ENCODE measurements around the gene ZNF717. TPM values are rescaled to one million over a fixed set of nuclear protein-coding genes. Genes with fewer than 3 reads are reported as not detected.
"Not testable (repeated sequence)": the region's sequence is repeated elsewhere in the genome, so short reads cannot be mapped to it uniquely, and the experiment has no call there.

ZNF717 gene
- total and polyA plus RNA-seq, 2 of the 8 experiments (the other 6 are each of a cell fraction or from before 2014, with no cell fraction given) = 14.2 TPM; not detected in 1

- DNase-seq (ENCODE audit: low read depth in 1 of 2, low spot score in 2 of 2); H3K27me3 ChIP-seq (replicated peaks in 1 of 4; ENCODE audit: control insufficient read depth in 3 of 4, extremely low read depth in 1 of 4, insufficient read depth in 3 of 4, low read length in 3 of 4); H3K4me3 ChIP-seq (ENCODE audit: extremely low read depth in 1 of 4, insufficient read depth in 2 of 4, low read depth in 3 of 4, low read length in 4 of 4); H2BK5ac ChIP-seq (ENCODE audit: low read depth, low read length); H3K14ac ChIP-seq (ENCODE audit: insufficient read length); H2AK5ac ChIP-seq (ENCODE audit: low read depth, low read length); H2AFZ ChIP-seq (ENCODE audit: low read length); H3K4me2 ChIP-seq (ENCODE audit: insufficient read depth in 1 of 2, low read depth in 2 of 2, low read length in 2 of 2); H3K4ac ChIP-seq (replicated peaks; ENCODE audit: insufficient read length, low read depth, low read length); H4K20me1 ChIP-seq (replicated peaks in 1 of 2; ENCODE audit: control insufficient read depth in 1 of 2, insufficient read depth in 2 of 2, low read length in 2 of 2); H3K18ac ChIP-seq (ENCODE audit: extremely low read depth, low read length); H3K9ac ChIP-seq (replicated peaks in 1 of 4; ENCODE audit: extremely low read depth in 1 of 4, low read depth in 3 of 4, low read length in 3 of 4); POLR2A ChIA-PET (ENCODE audit: partially characterized antibody); H2BK15ac ChIP-seq (ENCODE audit: low read length); H3K23me2 ChIP-seq (ENCODE audit: low read depth, low read length); FAIRE-seq; H2BK20ac ChIP-seq (ENCODE audit: low read length); H4K5ac ChIP-seq (ENCODE audit: insufficient read length, low read depth, low read length); H2BK120ac ChIP-seq (replicated peaks; ENCODE audit: low read depth, low read length); H3K27ac ChIP-seq (ENCODE audit: low read depth, low read length); H2BK12ac ChIP-seq (ENCODE audit: low read depth, low read length); H3K4me1 ChIP-seq (replicated peaks in 1 of 4; ENCODE audit: control insufficient read depth in 3 of 4, insufficient read depth in 4 of 4, low read length in 3 of 4); H4K8ac ChIP-seq (ENCODE audit: extremely low read depth, insufficient read depth, low read length); H4K91ac ChIP-seq (replicated peaks; ENCODE audit: insufficient read length, low read length); H3K23ac ChIP-seq (ENCODE audit: insufficient read length); H3K79me1 ChIP-seq (ENCODE audit: low read depth, low read length); H3K56ac ChIP-seq (replicated peaks; ENCODE audit: insufficient read length, low read depth, low read length); CTCF ChIA-PET (ENCODE audit: partially characterized antibody): not testable (repeated sequence)
- peaks cover 0 to 30% of the 10 kb centered on the region in 2 experiments; a peak in 3 of 4 replicates for H3K79me2 ChIP-seq (ENCODE audit: control insufficient read depth in 1 of 2, insufficient read depth in 2 of 2, low read length in 2 of 2)
- H3K36me3 ChIP-seq (ENCODE audit: control insufficient read depth in 2 of 4, insufficient read depth in 4 of 4, low read length in 3 of 4) = peaks cover 0 to 45% (median 4%) of the 10 kb centered on the region in 4 experiments; a peak in 5 of 8 replicates
- H3K9me3 ChIP-seq (ENCODE audit: insufficient read depth in 2 of 2, low read depth in 1 of 2, low read length in 1 of 2) = peaks cover 9 to 23% of the 10 kb centered on the region in 2 experiments
- WGBS, 2 experiments (ENCODE audit: extremely low coverage in 1 of 2, insufficient coverage in 1 of 2, insufficient read length in 1 of 2, insufficient replicate concordance in 2 of 2, low coverage in 1 of 2, low lambda C conversion rate in 2 of 2, missing lambda C conversion rate in 1 of 2) = 86% methylated on average over 11 of the region's 11 CpGs; no CpG with 5 or more reads in 1 of the 2 experiments
Observed at GRCh38 chr3:75777742-75778141, 7.6 kb downstream of the ZNF717 start.

Measured in H1 (cell line).